ENCODE measurements around the gene CTBP2.
"Not testable (repeated sequence)": the region's sequence is repeated elsewhere in the genome, so short reads cannot be mapped to it uniquely, and the experiment has no call there.

The CTBP2 gene

GRCh38 chr10:124990671-124991625 lies 169.4 kb downstream of the CTBP2 start:
- no peak for DNase-seq

- no peak for DNase-seq
Measured at GRCh38 chr10:124989526-124989925, 170.8 kb downstream of the CTBP2 start.

GRCh38 chr10:124988753-124989152 lies 171.6 kb downstream of the CTBP2 start:
- not testable (repeated sequence) for DNase-seq

- DNase-seq, result no peak
Measured at GRCh38 chr10:124987788-124988187, 172.6 kb downstream of the CTBP2 start.

GRCh38 chr10:124985162-124985561 lies 175.2 kb downstream of the CTBP2 start:
- DNase-seq, result no peak

GRCh38 chr10:124984376-124984775 lies 176.0 kb downstream of the CTBP2 start:
- no peak for DNase-seq

GRCh38 chr10:124983321-124983720 lies 177.0 kb downstream of the CTBP2 start:
- DNase-seq, result no peak

- DNase-seq, result no peak
Measured at GRCh38 chr10:124978376-124978725, 182.0 kb downstream of the CTBP2 start.

- DNase-seq, result no peak
Measured at GRCh38 chr10:124977648-124978375, 182.6 kb downstream of the CTBP2 start.

GRCh38 chr10:124977161-124977560 lies 183.2 kb downstream of the CTBP2 start:
- no peak for DNase-seq

GRCh38 chr10:124975977-124976514 lies 184.3 kb downstream of the CTBP2 start:
- no peak for DNase-seq

- DNase-seq, result no peak
Measured at GRCh38 chr10:124974131-124974530, 186.2 kb downstream of the CTBP2 start.

- DNase-seq, result no peak
Measured at GRCh38 chr10:124972637-124973036, 187.7 kb downstream of the CTBP2 start.

GRCh38 chr10:124971276-124971675 lies 189.1 kb downstream of the CTBP2 start:
- DNase-seq, result no peak

GRCh38 chr10:124967255-124967654 lies 193.1 kb downstream of the CTBP2 start:
- no peak for DNase-seq

- DNase-seq, result no peak
Measured at GRCh38 chr10:124966008-124966407, 194.4 kb downstream of the CTBP2 start.

- DNase-seq, result no peak
Measured at GRCh38 chr10:124963866-124964720, 196.3 kb downstream of the CTBP2 start.

- no peak for DNase-seq
Measured at GRCh38 chr10:124962421-124962820, 197.9 kb downstream of the CTBP2 start.

GRCh38 chr10:124961248-124961570 lies 199.2 kb downstream of the CTBP2 start:
- DNase-seq, result no peak

- no peak for DNase-seq
Measured at GRCh38 chr10:124959564-124959963, 200.8 kb downstream of the CTBP2 start.

- DNase-seq, result no peak
Measured at GRCh38 chr10:124957404-124957947, 202.9 kb downstream of the CTBP2 start.

- DNase-seq, result no peak
Measured at GRCh38 chr10:124956764-124957163, 203.6 kb downstream of the CTBP2 start.

GRCh38 chr10:124955868-124956267 lies 204.5 kb downstream of the CTBP2 start:
- no peak for DNase-seq

All from activated effector memory CD4-positive, alpha-beta T cell treated with Interleukin-2 at 50 U/mL for 16 hours (primary cell).